Upper lobe of right lung (tissue), 1 donor: ENCODE results near the gene IPO9. TPM values are rescaled to one million over a fixed set of nuclear protein-coding genes. Genes with fewer than 3 reads are reported as not detected.

ENCODE experiments used
- ATAC-seq: fragments of 200-7000 bp; cut with Tn5 transposase; one replicate; pipeline ENCODE4 v1.9.1; 2020; ENCODE audit warnings: mild to moderate bottlenecking, moderate library complexity
- DNase-seq: peaks from one replicate; pipeline ENCODE4 v3.0.0-alpha.2; 2020
- H3K27ac ChIP-seq: fragments of 200-600 bp; one replicate; pipeline ENCODE4 v1.8.0; 2022
- H3K27me3 ChIP-seq: fragments of 200-600 bp; one replicate; pipeline ENCODE4 v1.8.0; 2022; ENCODE audit warnings: mild to moderate bottlenecking
- H3K36me3 ChIP-seq: fragments of 200-600 bp; one replicate; pipeline ENCODE4 v1.8.0; 2022
- H3K4me1 ChIP-seq: fragments of 200-600 bp; one replicate; pipeline ENCODE4 v1.8.0; 2022
- H3K4me3 ChIP-seq: fragments of 200-600 bp; one replicate; pipeline ENCODE4 v1.8.0; 2022; ENCODE audit warnings: mild to moderate bottlenecking
- H3K9me3 ChIP-seq: fragments of 200-600 bp; one replicate; pipeline ENCODE4 v1.8.0; 2022
- intact Hi-C: fragments of 100-400 bp; cut with DNase I; formaldehyde crosslinking; loops from one replicate; pipeline ENCODE4 v1.11.0; 2022
- total RNA-seq: library from RNA; stranded (reverse); fragmentation: NEBNext Ultra II Directional; extraction: Animal tissue kit (Norgen Biotek cat#: 25700); gene quantifications from one replicate; pipeline ENCODE4 v1.2.1, GENCODE V29; 2021
- TF ChIP-seq, protein P1 (sequence below): fragments of 200-600 bp; IDR thresholded peaks from one replicate; pipeline ENCODE4 v1.8.0; 2022; ENCODE audit warnings: antibody characterized with exemption
- donor health status: DM: no; HTN: yes; CAD: no; lungs with severe emphysema.

The IPO9 gene
- total RNA-seq, 1 donor from 2014 or later: 44.5 TPM

DNA sequence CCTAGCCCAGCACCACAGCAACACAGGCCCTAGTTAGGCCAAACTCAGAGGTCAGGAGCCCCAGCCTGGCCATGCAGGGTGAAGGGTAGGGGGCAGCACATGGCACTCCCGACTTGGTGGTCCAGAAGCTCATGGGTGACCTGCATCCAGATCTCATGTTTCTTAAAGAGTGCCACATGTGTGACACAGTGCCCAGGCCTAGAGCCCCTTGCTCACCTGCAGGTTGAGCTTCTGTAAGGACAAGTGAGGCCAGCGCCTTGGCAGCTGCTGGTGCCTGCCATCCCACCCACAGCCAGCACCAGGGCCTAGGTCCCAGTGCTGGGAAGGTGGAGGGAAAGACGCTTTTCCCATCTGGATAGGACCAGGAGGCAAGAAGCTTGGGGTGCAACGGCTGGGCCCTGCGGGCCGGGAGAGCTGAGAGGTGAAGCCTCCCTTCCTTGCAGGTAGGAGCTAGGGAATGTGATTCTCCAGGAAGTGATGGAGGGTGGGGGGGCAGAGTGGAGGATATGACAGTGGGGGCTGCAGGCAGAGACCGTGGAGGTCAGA is 66.2 kb downstream of the IPO9 start:
- no peak for ATAC-seq
- no peaks in the 10 kb centered on the region for H3K36me3 ChIP-seq
- intact Hi-C loops: loop anchor here (5.0 kb wide), 1 partner anchor 77 kb away; no protein-coding TSS in a partner anchor
- no peaks in the 10 kb centered on the region for H3K27me3 ChIP-seq
- no peak for DNase-seq
- no peak overlapping the region for H3K27ac ChIP-seq
- no peaks in the 10 kb centered on the region for H3K9me3 ChIP-seq
- H3K4me1 ChIP-seq: no peaks in the 10 kb centered on the region
- TF ChIP-seq, protein P1, sequence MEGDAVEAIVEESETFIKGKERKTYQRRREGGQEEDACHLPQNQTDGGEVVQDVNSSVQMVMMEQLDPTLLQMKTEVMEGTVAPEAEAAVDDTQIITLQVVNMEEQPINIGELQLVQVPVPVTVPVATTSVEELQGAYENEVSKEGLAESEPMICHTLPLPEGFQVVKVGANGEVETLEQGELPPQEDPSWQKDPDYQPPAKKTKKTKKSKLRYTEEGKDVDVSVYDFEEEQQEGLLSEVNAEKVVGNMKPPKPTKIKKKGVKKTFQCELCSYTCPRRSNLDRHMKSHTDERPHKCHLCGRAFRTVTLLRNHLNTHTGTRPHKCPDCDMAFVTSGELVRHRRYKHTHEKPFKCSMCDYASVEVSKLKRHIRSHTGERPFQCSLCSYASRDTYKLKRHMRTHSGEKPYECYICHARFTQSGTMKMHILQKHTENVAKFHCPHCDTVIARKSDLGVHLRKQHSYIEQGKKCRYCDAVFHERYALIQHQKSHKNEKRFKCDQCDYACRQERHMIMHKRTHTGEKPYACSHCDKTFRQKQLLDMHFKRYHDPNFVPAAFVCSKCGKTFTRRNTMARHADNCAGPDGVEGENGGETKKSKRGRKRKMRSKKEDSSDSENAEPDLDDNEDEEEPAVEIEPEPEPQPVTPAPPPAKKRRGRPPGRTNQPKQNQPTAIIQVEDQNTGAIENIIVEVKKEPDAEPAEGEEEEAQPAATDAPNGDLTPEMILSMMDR: no peak
- H3K4me3 ChIP-seq: no peak overlapping the region

DNA sequence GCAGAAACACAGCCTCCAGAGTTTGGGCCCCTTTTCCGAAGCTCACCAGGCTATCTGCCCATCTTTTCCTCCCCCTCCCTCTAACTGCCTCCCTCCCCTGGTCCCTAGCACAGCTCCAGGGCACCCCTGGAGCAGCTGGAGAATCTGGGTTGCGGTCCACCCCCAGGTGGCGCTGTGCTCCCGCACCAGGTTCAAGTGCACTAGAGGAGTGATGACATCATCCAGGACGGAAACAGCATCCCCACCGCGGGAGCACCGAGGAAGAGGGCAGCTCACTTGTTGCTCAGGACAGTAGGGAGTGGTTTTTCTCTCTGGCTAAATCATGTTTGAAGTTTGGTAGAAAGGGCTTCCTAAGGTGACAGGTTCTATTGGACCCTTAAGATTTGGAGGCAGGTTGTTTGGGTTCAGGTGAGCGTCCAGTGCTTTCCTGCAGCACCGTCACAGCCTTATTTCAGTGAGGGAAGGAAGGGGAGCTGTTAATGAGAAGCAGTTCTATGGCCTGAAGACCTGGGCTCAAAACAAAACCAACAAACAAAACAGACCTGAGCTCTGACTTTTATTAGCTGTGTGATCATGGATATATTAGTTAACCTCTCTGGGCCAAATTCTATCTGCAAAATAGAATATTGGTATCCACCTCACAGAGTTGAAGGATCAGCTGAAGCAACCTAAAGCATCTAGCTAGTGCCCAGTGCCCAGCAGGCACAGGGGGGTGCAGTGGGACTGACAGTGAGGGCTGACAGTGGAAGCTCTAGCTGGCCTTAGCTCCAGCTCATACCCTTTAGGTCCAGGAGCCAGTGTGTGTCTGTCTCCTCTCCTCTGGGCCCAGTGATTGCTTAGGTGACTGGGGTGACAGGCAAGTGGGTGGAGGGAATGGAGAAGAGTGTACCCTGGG is 67.2 kb downstream of the IPO9 start:
- H3K4me3 ChIP-seq: no peak overlapping the region
- no peaks in the 10 kb centered on the region for H3K4me1 ChIP-seq
- intact Hi-C loops: loop anchor here (5.0 kb wide), 1 partner anchor 76 kb away; no protein-coding TSS in a partner anchor

DNA sequence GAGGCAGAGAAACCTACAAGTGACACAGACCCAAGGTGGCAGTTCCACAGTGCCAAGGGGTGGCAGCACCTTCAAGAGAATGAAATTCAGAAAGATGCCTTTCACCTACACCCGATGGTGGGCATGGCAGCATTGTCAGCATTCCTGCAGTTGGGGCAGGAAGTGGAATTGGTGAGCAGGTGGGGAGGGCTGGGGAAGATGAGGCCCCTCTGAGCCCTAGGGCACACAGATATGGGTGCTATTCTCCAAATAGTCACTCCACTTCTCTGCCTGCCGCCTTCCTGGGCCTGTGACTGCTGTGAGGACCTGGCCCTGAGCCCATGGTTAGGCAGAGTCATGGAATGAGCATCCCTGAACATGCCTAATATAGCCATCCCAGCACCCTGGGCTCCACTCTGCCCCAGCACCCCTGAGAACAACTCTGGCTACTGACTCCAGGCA is 68.0 kb downstream of the IPO9 start:
- ATAC-seq (no peak), DNase-seq (no peak)
- Histone ChIP-seq H3K27ac (peak overlapping the region; percentile 30), H3K4me3 (no peak overlapping the region), H3K36me3 (no peaks in the 10 kb centered on the region), H3K9me3 (no peaks in the 10 kb centered on the region), H3K4me1 (no peaks in the 10 kb centered on the region), H3K27me3 (no peaks in the 10 kb centered on the region)
- TF ChIP-seq, protein P1: no peak
- intact Hi-C loops: loop anchor here (5.0 kb wide), 1 partner anchor 75 kb away; no protein-coding TSS in a partner anchor

More for the DNA sequence above, 67.2 kb downstream of the IPO9 start:
- TF ChIP-seq, protein P1: peak; percentile 91
- H3K36me3 ChIP-seq: no peaks in the 10 kb centered on the region
- peak; percentile 93 for ATAC-seq
- no peaks in the 10 kb centered on the region for H3K27me3 ChIP-seq
- H3K27ac ChIP-seq: peak overlapping the region; percentile 30
- H3K9me3 ChIP-seq: no peaks in the 10 kb centered on the region
- peak; percentile 92 for DNase-seq

- Histone ChIP-seq H3K9me3 (no peaks in the 10 kb centered on the region), H3K36me3 (no peaks in the 10 kb centered on the region), H3K27ac (no peak overlapping the region), H3K4me3 (no peak overlapping the region), H3K4me1 (peaks cover 4% of the 10 kb centered on the region), H3K27me3 (no peaks in the 10 kb centered on the region)
- DNase-seq (no peak), ATAC-seq (no peak)
- TF ChIP-seq, protein P1: no peak
- intact Hi-C loops: loop anchor here (5.0 kb wide), 1 partner anchor 74 kb away; no protein-coding TSS in a partner anchor
Measured at GRCh38 chr1:201898240-201898894, 69.4 kb downstream of the IPO9 start.

GRCh38 chr1:201898992-201899391 is 70.0 kb downstream of the IPO9 start:
- Histone ChIP-seq H3K36me3 (no peaks in the 10 kb centered on the region), H3K9me3 (no peaks in the 10 kb centered on the region), H3K27me3 (no peaks in the 10 kb centered on the region), H3K27ac (no peak overlapping the region), H3K4me3 (no peak overlapping the region), H3K4me1 (peaks cover 7% of the 10 kb centered on the region)
- intact Hi-C loops: loop anchor here (5.0 kb wide), 1 partner anchor 73 kb away; no protein-coding TSS in a partner anchor
- TF ChIP-seq, protein P1: no peak
- ATAC-seq: peak; percentile 61
- DNase-seq: peak; percentile 79
